NCI-H128 (cell line): ENCODE results near the gene ABCC9.

ENCODE experiments used
- DNase-seq: peaks from one replicate; lab custom pipeline; 2025; ENCODE audit not compliant: unreplicated experiment; lab: John Stamatoyannopoulos, UW

The ABCC9 gene

GRCh38 chr12:21881965-21882364, 59.3 kb downstream of the ABCC9 start:
- DNase-seq: no peak

DNA sequence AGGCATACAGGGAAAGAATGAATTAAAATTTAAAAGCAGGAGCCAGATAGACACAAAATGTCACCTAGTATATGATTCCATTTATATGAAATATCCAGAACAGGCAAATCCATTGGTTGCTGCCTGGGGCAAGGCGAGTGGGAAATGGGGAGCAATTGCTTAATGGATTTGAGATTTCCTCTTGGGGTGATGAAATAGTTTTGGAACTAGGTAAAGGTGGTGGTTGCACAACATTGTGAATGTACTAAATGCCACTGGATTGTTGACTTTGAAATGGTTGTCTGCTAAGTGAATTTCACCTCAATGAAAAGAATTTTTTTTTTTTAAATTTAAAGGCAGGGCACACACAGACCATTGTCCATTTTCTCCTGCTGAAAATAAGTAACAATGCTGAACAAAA, 61.9 kb downstream of the ABCC9 start:
- no peak for DNase-seq

DNA sequence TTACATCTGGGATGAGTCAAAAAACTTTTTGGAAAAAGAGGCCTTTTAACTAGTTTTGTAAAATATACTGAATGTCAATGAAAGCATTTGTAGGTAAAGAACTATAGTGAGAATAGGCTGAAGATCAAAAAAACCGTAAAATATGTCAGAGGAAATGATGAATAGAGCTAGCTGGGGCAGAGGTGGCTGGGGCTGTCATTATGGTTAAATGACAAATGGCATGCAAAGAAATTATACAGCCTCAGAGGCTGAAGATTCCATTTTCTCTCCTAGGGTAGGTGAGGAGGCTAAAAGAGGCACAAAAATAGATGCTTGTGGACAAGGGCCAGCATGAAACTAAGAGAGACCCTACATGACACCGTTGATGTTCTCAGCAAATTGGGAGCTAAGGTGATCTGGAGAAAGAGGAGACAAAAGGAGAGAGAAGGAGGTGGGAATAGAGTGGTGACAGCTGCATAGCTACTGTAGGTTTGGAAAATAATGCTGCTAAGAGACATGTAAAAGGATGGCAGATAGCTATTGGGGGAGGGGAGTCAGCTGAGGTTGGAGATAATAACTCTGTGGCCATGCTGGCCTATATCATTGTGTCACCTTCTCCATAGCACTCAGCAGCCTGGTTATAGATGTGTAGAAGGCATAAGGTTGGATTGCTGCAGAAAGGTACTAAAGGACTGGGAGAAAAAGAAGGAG, 63.8 kb downstream of the ABCC9 start:
- DNase-seq: no peak

DNA sequence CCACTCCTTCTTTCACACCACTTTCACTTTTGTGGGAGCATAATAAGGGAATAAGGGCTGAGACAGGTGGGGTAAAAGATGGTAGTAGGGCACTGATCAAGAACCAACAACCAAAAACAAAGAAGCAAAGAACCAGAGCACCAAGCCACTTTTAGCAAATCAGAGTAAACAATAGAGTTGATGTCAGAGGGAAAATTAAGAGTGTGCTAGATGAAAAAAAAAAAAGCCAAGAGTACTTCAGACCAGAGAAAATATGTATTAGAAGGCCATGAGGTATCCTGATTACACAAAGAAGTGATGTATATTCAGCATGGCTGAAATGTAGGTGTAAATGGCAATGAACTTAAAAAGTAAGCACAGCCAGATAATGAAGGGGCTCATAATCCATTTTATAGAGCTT, 75.4 kb downstream of the ABCC9 start:
- no peak for DNase-seq

GRCh38 chr12:21860534-21860933, 80.7 kb downstream of the ABCC9 start:
- DNase-seq: no peak

DNA sequence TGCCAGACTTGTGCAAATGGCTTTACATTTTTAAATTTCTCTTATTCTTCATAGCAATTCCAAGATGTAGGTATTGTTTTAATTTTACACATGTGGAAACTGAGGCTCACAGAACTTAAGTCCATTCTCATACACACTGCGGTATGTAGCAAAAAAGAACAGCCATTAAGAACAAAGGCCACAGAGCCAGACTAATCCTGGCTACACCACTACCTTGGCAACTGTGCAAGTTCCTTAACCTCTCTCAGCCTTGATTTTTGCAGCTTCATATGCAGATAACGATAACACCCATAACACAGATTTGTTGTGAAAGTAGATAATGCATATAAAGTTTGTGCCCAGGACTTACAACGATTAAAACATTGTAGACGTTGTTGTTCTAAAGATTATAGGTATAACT, 81.1 kb downstream of the ABCC9 start:
- no peak for DNase-seq

- DNase-seq: no peak
Observed at GRCh38 chr12:21852251-21852650, 89.0 kb downstream of the ABCC9 start.

DNA sequence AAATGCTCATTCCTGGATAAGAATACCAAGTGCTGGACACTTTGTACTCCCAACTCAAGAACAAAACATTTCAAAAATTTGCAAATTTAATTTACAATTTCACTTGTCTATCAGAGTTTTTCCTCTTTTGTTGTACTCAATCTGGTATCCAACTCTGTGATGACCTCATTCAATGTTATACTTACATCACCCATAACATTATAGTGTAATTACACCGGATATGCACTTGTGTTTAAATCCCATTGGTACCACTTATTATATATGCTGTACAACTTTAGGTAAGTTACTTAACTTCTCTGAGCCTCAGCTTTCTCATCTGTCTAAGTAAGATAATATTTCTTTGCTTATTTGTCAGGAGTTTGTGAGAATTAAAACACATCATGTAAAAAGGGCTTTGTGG, 90.1 kb downstream of the ABCC9 start:
- no peak for DNase-seq

DNA sequence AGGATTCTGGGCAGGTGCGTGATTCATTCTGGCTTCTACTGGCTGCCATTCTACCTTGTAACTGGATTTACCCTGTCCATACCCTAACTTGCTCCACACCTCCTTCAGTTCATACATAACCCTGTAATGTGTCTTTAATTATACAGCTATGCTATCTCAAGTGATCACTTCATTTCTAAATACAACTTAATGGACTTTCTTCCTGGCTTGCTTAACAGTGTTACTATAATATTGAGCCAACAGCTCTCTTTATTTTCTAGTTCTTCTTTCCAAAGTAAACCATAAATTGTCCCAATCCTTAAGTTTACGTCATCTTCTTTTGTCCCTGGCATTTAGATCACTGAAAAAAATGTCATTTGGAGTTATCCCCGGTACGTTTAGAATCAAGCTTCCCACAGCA, 90.8 kb downstream of the ABCC9 start:
- no peak for DNase-seq

GRCh38 chr12:21849878-21850277, 91.3 kb downstream of the ABCC9 start:
- DNase-seq: no peak

- DNase-seq: no peak
Observed at GRCh38 chr12:21848192-21848591, 93.0 kb downstream of the ABCC9 start.

DNA sequence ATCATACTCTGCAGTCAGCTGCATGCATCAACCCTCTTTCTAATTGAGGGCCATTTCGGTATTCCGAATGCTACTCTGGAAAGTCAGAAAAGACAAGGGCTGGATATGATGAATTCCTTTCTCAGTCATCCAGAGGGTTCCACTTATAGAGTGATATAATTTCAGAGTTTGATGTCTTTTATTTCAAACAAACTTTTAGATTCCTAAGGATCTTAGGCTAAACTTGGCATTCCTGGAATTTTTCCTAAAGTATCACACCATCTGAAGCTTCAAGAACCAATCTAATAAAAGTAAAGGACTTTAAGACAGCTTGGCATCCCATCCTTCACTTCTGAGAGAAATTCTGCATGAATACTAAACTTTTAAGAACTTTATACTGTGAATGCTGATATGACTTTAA, 97.4 kb downstream of the ABCC9 start:
- DNase-seq: no peak

DNA sequence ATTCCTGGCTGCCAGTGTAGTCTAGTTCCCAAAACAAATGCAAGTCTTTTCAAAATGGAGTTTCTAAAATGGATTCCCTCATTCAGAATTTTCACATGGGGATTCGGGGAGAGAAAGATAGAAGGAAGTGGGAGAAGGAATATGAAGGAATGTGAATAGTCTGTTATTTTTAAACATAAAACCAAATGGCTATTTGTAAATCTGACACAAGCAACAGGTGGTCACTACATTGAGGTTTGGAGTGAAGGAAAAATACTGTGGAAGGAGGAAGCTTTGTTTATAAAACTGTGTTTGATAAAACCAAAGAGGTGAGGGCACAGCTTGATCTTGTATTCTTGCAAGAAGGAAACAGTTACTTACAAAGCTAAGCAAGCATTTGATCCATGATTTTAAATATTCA, 101.5 kb downstream of the ABCC9 start:
- DNase-seq: no peak

DNA sequence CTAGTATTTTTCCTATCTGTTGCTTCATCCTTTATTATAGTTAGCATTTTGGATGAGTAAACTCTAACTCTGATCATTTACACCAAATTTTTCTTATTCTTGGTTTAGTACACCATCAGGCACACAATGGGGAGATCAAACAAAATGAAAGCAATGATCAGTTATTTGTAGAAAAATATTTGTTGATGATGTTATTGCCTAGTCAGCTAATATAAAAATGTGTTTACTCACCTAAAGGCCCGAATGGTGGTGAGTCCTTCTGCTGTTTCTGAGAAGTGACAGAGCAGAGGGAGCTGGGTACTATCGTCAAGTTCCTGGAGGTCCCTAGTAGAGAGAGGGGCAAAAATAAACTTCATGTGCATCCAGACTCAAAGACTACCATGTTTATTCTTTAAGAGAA, 103.4 kb downstream of the ABCC9 start:
- DNase-seq: no peak

DNA sequence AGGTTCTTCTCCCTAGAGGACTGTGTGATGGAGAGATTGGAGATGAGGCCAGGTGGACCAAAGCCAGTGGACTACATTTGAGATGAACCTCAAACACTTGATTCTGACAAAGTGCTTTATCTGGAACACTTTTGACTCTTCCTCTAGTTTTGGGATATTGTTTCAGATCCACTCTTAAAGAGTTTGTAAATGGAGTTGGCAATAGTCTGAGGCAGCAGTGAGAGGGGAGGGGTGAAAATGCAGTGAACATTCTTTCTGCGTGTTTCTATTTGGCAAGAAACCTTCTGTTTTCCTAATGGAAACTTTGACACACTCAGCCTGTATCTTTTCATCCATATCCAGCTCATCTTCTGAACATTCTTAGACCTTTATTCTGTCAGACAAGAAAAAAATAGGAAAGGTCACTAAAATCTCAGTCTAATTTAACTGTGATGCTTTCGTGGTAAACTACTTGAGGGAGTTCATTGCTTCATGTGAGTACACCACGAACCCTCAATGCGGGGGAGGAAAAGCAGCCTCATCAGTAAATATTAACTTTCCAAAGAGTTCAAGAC, 109.4 kb downstream of the ABCC9 start:
- no peak for DNase-seq

DNA sequence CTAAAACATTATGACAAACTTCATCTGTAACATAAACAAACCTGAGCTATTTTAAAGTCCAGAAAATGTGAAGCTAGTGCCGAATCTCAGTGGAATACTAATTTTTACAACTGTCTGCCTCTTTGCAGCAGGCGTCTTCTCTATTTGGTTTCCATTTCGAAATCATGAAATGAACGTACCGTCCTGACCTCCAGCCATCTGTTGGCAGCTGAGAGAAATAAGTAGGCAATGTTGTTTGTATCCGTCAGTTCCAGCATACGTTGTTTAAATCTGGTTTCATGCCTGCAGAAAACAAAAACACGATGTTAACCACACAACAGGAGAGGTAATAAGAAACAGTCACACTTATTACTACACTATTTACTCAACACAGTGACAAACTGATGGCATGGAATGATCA, 112.4 kb downstream of the ABCC9 start:
- no peak for DNase-seq

DNA sequence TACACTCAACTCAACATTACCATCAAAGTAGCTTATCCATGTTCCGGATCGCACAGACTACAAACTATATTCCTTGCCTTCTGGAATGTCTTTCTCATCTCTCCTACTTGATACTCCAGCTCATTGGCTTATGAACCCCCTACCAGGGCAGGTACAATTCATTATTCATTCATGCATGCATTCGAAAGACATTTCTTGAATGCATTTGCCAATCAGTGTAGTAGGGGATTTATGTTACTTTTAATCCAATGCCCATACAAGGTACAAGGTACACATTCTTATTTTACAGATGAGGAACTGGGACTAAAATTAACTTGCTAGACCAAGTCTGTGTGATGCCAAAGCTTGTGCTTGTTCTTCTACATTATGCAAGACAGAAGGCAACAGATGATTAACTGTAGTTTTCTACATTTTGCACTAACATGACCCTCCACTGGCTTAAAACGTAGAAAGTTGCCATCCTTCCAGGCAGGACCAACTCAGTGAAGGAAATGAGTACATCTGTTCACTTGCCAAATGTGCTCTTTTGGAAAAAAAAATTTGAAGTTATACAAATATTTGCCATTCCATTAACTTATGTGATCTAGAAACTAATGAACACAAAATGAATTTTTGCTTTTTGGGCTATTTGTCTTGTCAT, 113.0 kb downstream of the ABCC9 start:
- DNase-seq: no peak

- no peak for DNase-seq
Observed at GRCh38 chr12:21827083-21827482, 114.1 kb downstream of the ABCC9 start.

DNA sequence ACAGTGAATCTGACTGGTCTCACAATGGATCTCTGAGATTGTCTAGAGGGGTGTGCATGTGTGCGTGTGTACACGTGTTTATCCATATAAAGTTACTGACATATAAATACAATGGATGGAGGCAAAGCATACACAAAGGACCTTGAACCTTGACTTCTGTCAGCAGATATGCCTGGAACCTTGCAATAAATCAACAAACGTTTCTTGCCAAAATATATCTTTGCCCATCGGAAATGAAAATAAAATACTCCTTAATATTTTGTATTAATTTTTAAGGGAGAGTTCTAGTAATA, 114.7 kb downstream of the ABCC9 start:
- DNase-seq: no peak

GRCh38 chr12:21825886-21826617, 115.2 kb downstream of the ABCC9 start:
- no peak for DNase-seq

GRCh38 chr12:21823581-21823980, 117.6 kb downstream of the ABCC9 start:
- DNase-seq: no peak

DNA sequence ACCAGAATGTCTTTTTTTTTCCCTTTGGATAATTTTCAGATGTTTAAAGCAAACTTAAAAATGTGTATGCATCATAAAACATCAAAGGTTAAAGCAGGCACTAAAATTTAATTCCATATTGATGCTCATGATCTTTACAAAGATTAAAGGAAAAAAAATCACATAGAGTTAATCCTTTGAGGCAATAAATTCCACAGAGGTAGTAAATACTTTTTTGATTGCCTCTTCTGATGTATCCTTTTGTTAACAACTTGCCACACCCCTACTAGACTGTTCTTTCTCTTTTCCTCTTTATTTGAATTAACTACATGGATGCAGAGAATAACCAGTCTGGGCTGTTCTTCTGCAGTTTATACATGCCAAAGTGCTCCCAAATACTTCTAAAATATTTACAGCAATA, 121.5 kb downstream of the ABCC9 start:
- no peak for DNase-seq
